ENCODE measurements around the gene KIAA1958. TPM values are rescaled to one million over a fixed set of nuclear protein-coding genes. Genes with fewer than 3 reads are reported as not detected.

The KIAA1958 gene
- polyA plus RNA-seq, 2 of the 4 experiments (the other 2 are of a cell fraction): 2.2 to 3.7 TPM

DNA sequence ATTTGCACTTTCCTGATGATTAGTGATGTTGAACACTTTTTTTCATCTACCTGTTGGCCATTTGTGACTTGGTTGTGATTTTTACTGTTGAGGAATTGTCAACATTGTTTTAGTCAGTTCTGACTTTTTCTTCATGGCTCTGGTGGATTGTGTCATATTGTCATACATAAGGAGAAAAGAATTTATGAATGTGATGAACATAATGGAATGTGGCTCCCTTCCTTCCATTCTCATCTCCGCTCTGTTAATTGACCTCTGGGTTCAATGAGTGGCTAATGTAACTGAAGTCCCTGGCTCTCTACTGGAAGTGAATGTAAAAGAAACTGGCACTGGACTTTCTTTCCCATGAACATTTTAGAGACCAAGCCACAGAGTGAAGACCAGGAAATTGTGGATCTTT lies 49.2 kb downstream of the KIAA1958 start:
- DNase-seq (ENCODE audit: low read depth in 1 of 2, low spot score in 1 of 2): no peak
- Histone ChIP-seq H3K9me3 (no peaks in the 10 kb centered on the region), H3K4me1 (peaks cover 16% of the 10 kb centered on the region; the same call in 2 of the 3 replicates), H3K27ac (no peak overlapping the region), H3K4me3 (no peak overlapping the region), H3K4me2 (no peak overlapping the region)
- ChIA-PET CTCF (no interaction called here), POLR2A (no interaction called here)
- 96% methylated on average over 1 of the region's 1 CpG for WGBS (ENCODE audit: missing lambda C conversion rate)
- ATAC-seq: no peak
- FAIRE-seq: no peak
- no peak for TF ChIP-seq CHD2 (IDR thresholded peaks at IDR 0.05; ENCODE audit: low read length, partially characterized antibody)
- TF ChIP-seq, protein P1, sequence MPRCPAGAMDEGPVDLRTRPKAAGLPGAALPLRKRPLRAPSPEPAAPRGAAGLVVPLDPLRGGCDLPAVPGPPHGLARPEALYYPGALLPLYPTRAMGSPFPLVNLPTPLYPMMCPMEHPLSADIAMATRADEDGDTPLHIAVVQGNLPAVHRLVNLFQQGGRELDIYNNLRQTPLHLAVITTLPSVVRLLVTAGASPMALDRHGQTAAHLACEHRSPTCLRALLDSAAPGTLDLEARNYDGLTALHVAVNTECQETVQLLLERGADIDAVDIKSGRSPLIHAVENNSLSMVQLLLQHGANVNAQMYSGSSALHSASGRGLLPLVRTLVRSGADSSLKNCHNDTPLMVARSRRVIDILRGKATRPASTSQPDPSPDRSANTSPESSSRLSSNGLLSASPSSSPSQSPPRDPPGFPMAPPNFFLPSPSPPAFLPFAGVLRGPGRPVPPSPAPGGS (IDR thresholded peaks at IDR 0.05): no peak
- no peak for TF ChIP-seq CHD4 (IDR thresholded peaks at IDR 0.05; ENCODE audit: borderline replicate concordance)
- no peak for TF ChIP-seq RCOR1 (IDR thresholded peaks at IDR 0.05; ENCODE audit: low read depth, low read length)
- TF ChIP-seq RAD21 (conservative IDR thresholded peaks at IDR 0.05 in 1 of 2, IDR thresholded peaks at IDR 0.05 in 1 of 2): no peak
- TF ChIP-seq RFX5 (IDR thresholded peaks at IDR 0.05): no peak
- TF ChIP-seq JUNB (IDR thresholded peaks at IDR 0.05): no peak
- TF ChIP-seq, protein P2, sequence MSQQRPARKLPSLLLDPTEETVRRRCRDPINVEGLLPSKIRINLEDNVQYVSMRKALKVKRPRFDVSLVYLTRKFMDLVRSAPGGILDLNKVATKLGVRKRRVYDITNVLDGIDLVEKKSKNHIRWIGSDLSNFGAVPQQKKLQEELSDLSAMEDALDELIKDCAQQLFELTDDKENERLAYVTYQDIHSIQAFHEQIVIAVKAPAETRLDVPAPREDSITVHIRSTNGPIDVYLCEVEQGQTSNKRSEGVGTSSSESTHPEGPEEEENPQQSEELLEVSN (IDR thresholded peaks at IDR 0.05; ENCODE audit: borderline replicate concordance, low read depth): no peak
- no peak for TF ChIP-seq HOXB5 (CRISPR knock-in tag; IDR thresholded peaks at IDR 0.05)
- TF ChIP-seq, protein P3, sequence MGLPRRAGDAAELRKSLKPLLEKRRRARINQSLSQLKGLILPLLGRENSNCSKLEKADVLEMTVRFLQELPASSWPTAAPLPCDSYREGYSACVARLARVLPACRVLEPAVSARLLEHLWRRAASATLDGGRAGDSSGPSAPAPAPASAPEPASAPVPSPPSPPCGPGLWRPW (IDR thresholded peaks at IDR 0.05): no peak
- no peak for TF ChIP-seq CEBPB (IDR thresholded peaks at IDR 0.05)
- no peak for TF ChIP-seq POLR2AphosphoS2 (conservative IDR thresholded peaks at IDR 0.05; ENCODE audit: low read length)
- no peak for TF ChIP-seq HOXA7 (CRISPR knock-in tag; IDR thresholded peaks at IDR 0.05)
- TF ChIP-seq ZC3H11A (IDR thresholded peaks at IDR 0.05): no peak
- TF ChIP-seq, protein P4, sequence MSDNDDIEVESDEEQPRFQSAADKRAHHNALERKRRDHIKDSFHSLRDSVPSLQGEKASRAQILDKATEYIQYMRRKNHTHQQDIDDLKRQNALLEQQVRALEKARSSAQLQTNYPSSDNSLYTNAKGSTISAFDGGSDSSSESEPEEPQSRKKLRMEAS (IDR thresholded peaks at IDR 0.05): no peak

DNA sequence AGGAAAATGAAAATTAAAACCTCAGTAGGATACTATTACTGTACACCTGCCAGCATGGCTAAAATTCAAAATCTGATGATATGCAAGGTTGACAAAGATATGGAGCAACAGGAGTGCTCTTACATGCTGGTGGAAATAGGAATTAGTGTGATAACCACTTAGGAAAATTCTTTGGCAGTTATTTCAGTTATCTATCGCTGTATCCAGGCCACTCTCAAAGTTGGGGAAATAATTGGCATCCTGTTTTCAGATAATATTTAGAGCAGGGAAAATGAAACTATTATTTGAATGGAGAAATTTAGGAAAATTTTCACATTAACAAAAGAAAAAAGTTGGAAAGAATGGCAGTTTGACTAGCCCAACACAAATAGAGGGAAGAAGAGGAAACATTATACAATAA lies 50.9 kb downstream of the KIAA1958 start:
- 93% methylated on average over 1 of the region's 1 CpG for whole genome bisulfite sequencing (ENCODE audit: missing lambda C conversion rate)
- ChIA-PET CTCF (interaction anchor here (2.0 kb wide), 1 partner anchor 10 kb away, joined by 5 read pairs; no protein-coding TSS in a partner anchor), POLR2A (no interaction called here)

More for the DNA sequence above, 50.9 kb downstream of the KIAA1958 start:
- FAIRE-seq (no peak), ATAC-seq (no peak), DNase-seq (ENCODE audit: low read depth in 1 of 2, low spot score in 1 of 2) (no peak)
- Histone ChIP-seq H3K27ac (no peak overlapping the region), H3K9me3 (no peaks in the 10 kb centered on the region), H3K4me1 (peaks cover 15% of the 10 kb centered on the region), H3K4me2 (no peak overlapping the region), H3K4me3 (no peak overlapping the region)
- TF ChIP-seq, protein P2 (IDR thresholded peaks at IDR 0.05; ENCODE audit: borderline replicate concordance, low read depth): no peak
- no peak for TF ChIP-seq BHLHE40 (IDR thresholded peaks at IDR 0.05; ENCODE audit: low read depth, low read length)
- no peak for TF ChIP-seq EP300 (IDR thresholded peaks at IDR 0.05)
- TF ChIP-seq SMC3 (IDR thresholded peaks at IDR 0.05): no peak
- TF ChIP-seq HOXB13 (CRISPR knock-in tag; IDR thresholded peaks at IDR 0.05; ENCODE audit: low read depth): no peak
- TF ChIP-seq POLR2AphosphoS2 (conservative IDR thresholded peaks at IDR 0.05; ENCODE audit: low read length): no peak
- no peak for TF ChIP-seq ESRRA (IDR thresholded peaks at IDR 0.05; ENCODE audit: borderline replicate concordance, low read length)
- no peak for TF ChIP-seq NR3C1 (IDR thresholded peaks at IDR 0.05)
- TF ChIP-seq HDAC2 (IDR thresholded peaks at IDR 0.05): no peak
- no peak for TF ChIP-seq MAZ (IDR thresholded peaks at IDR 0.05; ENCODE audit: borderline replicate concordance, low read depth, low read length)
- no peak for TF ChIP-seq TP53 (CRISPR knock-in tag; IDR thresholded peaks at IDR 0.05)
- TF ChIP-seq MYC (IDR thresholded peaks at IDR 0.05; ENCODE audit: borderline replicate concordance, low read length): no peak
- TF ChIP-seq ZNF302 (CRISPR knock-in tag; IDR thresholded peaks at IDR 0.05): no peak
- TF ChIP-seq, protein P5, sequence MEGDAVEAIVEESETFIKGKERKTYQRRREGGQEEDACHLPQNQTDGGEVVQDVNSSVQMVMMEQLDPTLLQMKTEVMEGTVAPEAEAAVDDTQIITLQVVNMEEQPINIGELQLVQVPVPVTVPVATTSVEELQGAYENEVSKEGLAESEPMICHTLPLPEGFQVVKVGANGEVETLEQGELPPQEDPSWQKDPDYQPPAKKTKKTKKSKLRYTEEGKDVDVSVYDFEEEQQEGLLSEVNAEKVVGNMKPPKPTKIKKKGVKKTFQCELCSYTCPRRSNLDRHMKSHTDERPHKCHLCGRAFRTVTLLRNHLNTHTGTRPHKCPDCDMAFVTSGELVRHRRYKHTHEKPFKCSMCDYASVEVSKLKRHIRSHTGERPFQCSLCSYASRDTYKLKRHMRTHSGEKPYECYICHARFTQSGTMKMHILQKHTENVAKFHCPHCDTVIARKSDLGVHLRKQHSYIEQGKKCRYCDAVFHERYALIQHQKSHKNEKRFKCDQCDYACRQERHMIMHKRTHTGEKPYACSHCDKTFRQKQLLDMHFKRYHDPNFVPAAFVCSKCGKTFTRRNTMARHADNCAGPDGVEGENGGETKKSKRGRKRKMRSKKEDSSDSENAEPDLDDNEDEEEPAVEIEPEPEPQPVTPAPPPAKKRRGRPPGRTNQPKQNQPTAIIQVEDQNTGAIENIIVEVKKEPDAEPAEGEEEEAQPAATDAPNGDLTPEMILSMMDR (IDR thresholded peaks at IDR 0.05): no peak
- TF ChIP-seq ZFP36 (IDR thresholded peaks at IDR 0.05; ENCODE audit: borderline replicate concordance, partially characterized antibody): no peak
